CD4-positive, CD25-positive, alpha-beta regulatory T cell (primary cell): ENCODE results near the gene LIPF. TPM values are rescaled to one million over a fixed set of nuclear protein-coding genes. Genes with fewer than 3 reads are reported as not detected.

Source experiments
- ATAC-seq, 2 donors: fragments of 150-1000 bp; cut with Tn5 transposase; one replicate each; pipeline ENCODE4 v1.10.0; 2021; ENCODE audit warnings: low read depth in 2 of 2, moderate number of reproducible peaks in 2 of 2, moderate library complexity in 1 of 2
- DNase-seq, 3 donors: peaks; one replicate each; pipeline versions ENCODE4 v3.0.0 to v3.0.0-alpha.2; 2012 to 2022; ENCODE audit warnings: mixed read lengths in 1 of 3
- H3K27ac ChIP-seq: one replicate; pipeline ENCODE4 v1.7.0; 2013; ENCODE audit warnings: mild to moderate bottlenecking, low read length; ENCODE audit not compliant: insufficient read depth, poor library complexity, severe bottlenecking
- H3K27me3 ChIP-seq: one replicate; pipeline ENCODE4 v1.7.0; 2013; ENCODE audit warnings: low read length; ENCODE audit not compliant: control insufficient read depth, insufficient read depth
- H3K36me3 ChIP-seq: one replicate; pipeline ENCODE4 v1.7.0; 2013; ENCODE audit warnings: mild to moderate bottlenecking, low read length, moderate library complexity; ENCODE audit not compliant: control insufficient read depth, insufficient read depth
- H3K4me1 ChIP-seq: 2 replicates; pipeline ENCODE4 v1.7.0; 2013; ENCODE audit warnings: mild to moderate bottlenecking, low read length; ENCODE audit not compliant: insufficient read depth, control insufficient read depth, poor library complexity, severe bottlenecking
- H3K4me3 ChIP-seq: one replicate; pipeline ENCODE4 v1.7.0; 2013; ENCODE audit warnings: low read depth, mild to moderate bottlenecking, low read length, moderate library complexity
- H3K9me3 ChIP-seq, 2 experiments: 1 replicate in 1 of 2; 2 replicates in 1 of 2; pipeline ENCODE4 v1.7.0; 2013; ENCODE audit warnings: low read length in 2 of 2, mild to moderate bottlenecking in 1 of 2, moderate library complexity in 1 of 2; ENCODE audit not compliant: control insufficient read depth in 2 of 2
- H3K27ac Mint-ChIP-seq, 3 donors: one replicate each; pipeline ENCODE4 v1.8.0; 2020 to 2022; ENCODE audit warnings: mild to moderate bottlenecking in 3 of 3, mixed read lengths in 3 of 3, moderate library complexity in 2 of 3
- H3K27me3 Mint-ChIP-seq: one replicate; pipeline ENCODE4 v1.8.0; 2022; ENCODE audit warnings: mild to moderate bottlenecking, mixed read lengths
- H3K36me3 Mint-ChIP-seq: one replicate; pipeline ENCODE4 v1.8.0; 2020; ENCODE audit warnings: mixed read lengths
- H3K4me1 Mint-ChIP-seq, 4 donors: one replicate each; pipeline ENCODE4 v1.8.0; 2020 to 2022; ENCODE audit warnings: mixed read lengths in 4 of 4, mild to moderate bottlenecking in 1 of 4
- H3K4me3 Mint-ChIP-seq, 4 donors: one replicate each; pipeline ENCODE4 v1.8.0; 2020 to 2022; ENCODE audit warnings: mild to moderate bottlenecking in 4 of 4, mixed read lengths in 4 of 4, moderate library complexity in 3 of 4
- H3K9me3 Mint-ChIP-seq, 7 donors: one replicate each; pipeline ENCODE4 v1.8.0; 2020 to 2022; ENCODE audit warnings: mixed read lengths in 7 of 7, mild to moderate bottlenecking in 3 of 7, moderate library complexity in 2 of 7
- polyA plus RNA-seq, 4 donors: library from polyadenylated mRNA; unstranded; fragments of 300-500 nt; fragmentation: Illumina TruSeq; gene quantifications; one replicate each; pipeline ENCODE4 v1.2.3, GENCODE V29; 2021
- total RNA-seq: library from RNA; stranded (reverse); gene quantifications from one replicate; pipeline ENCODE4 v1.2.3, GENCODE V29; 2022

LIPF gene
- total and polyA plus RNA-seq, 5 donors from 2014 or later, result not detected

GRCh38 chr10:88640186-88640585, 24.1 kb upstream of the LIPF start:
- no peak overlapping the region for H3K27ac Mint-ChIP-seq
- DNase-seq (no peak), ATAC-seq (no peak)
- no peak overlapping the region for H3K4me3 Mint-ChIP-seq
- H3K4me1 Mint-ChIP-seq, result no peaks in the 10 kb centered on the region
- peaks cover 18% of the 10 kb centered on the region for H3K27me3 ChIP-seq
- no peaks in the 10 kb centered on the region for H3K36me3 Mint-ChIP-seq
- no peaks in the 10 kb centered on the region for H3K4me1 ChIP-seq
- H3K27me3 Mint-ChIP-seq, result peaks cover 24% of the 10 kb centered on the region
- H3K9me3 ChIP-seq, result peaks cover 0 to 2% of the 10 kb centered on the region in 2 experiments
- no peak overlapping the region for H3K4me3 ChIP-seq
- no peaks in the 10 kb centered on the region for H3K36me3 ChIP-seq
- no peak overlapping the region for H3K27ac ChIP-seq
- peaks cover 0 to 7% (median 2%) of the 10 kb centered on the region in 7 donors for H3K9me3 Mint-ChIP-seq

GRCh38 chr10:88642209-88642608, 22.0 kb upstream of the LIPF start:
- Mint-ChIP-seq H3K4me3 (no peak overlapping the region), H3K27ac (no peak overlapping the region), H3K27me3 (peaks cover 14% of the 10 kb centered on the region), H3K9me3 (peaks cover 0 to 5% (median 0%) of the 10 kb centered on the region in 7 donors), H3K4me1 (no peaks in the 10 kb centered on the region), H3K36me3 (no peaks in the 10 kb centered on the region)
- H3K9me3 ChIP-seq, result peaks cover 0 to 2% of the 10 kb centered on the region in 2 experiments
- no peak overlapping the region for H3K4me3 ChIP-seq
- H3K36me3 ChIP-seq, result no peaks in the 10 kb centered on the region
- H3K27me3 ChIP-seq, result peaks cover 17% of the 10 kb centered on the region
- H3K27ac ChIP-seq, result no peak overlapping the region
- no peak for ATAC-seq
- no peaks in the 10 kb centered on the region for H3K4me1 ChIP-seq
- no peak for DNase-seq

DNA sequence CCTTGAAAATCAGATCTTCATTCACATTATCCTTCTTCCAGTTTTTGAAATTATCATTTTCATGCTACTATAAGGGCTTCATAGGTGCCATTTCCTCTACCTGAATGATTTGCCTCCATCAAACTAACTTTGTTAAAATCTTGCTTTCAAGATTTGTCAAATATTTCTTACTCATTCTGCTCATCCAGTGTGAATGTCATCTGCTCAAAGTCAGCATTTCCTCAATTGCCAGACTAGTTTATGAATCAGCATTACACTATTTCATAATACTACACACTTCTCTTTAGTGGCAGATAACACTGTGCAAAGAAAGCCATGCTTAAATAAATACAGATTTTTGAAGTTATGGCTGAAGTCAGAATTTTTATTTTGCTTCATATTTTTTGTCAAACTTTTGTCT, 21.3 kb upstream of the LIPF start:
- Histone ChIP-seq H3K27ac (no peak overlapping the region), H3K9me3 (peaks cover 0 to under 1% of the 10 kb centered on the region in 2 experiments), H3K4me3 (no peak overlapping the region), H3K4me1 (no peaks in the 10 kb centered on the region), H3K27me3 (peaks cover 12% of the 10 kb centered on the region), H3K36me3 (no peaks in the 10 kb centered on the region)
- Mint-ChIP-seq H3K4me3 (no peak overlapping the region), H3K4me1 (no peaks in the 10 kb centered on the region), H3K27me3 (peaks cover 11% of the 10 kb centered on the region), H3K36me3 (no peaks in the 10 kb centered on the region), H3K9me3 (peaks cover 0 to 5% (median 0%) of the 10 kb centered on the region in 7 donors), H3K27ac (no peak overlapping the region)
- no peak for ATAC-seq
- peak in 1 of 3 donors; percentile 3 for DNase-seq

DNA sequence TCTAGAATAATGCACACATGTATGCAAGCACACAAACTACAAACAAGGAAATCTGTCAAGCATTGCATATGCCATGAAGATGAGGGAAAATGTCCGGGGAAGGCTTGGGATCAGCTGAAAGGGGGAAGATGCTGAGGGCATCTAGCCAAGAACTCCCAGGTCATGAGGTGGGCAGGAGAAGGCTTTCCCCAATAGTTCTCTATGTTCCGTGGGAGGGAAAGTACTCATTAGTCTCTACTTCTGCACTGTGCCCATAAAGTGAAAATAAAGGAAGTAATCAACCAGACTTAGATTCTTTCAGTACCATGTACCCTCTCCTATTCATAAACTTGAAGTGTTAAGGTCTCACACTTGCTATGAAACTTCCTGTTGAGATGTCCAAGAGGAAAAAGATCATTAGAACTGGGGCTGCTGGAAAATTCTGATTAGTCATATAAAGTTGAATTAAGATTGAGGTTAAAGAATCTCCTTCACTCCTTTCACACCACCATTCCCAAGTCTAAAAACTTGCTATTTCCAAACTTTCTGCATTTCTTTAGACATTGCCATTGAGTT, 17.1 kb upstream of the LIPF start:
- Histone ChIP-seq H3K9me3 (no peaks in the 10 kb centered on the region), H3K27ac (no peak overlapping the region), H3K36me3 (no peaks in the 10 kb centered on the region), H3K4me3 (no peak overlapping the region), H3K4me1 (no peaks in the 10 kb centered on the region), H3K27me3 (peaks cover 5% of the 10 kb centered on the region)
- no peaks in the 10 kb centered on the region for H3K9me3 Mint-ChIP-seq
- no peaks in the 10 kb centered on the region for H3K4me1 Mint-ChIP-seq
- H3K27ac Mint-ChIP-seq, result no peak overlapping the region
- H3K27me3 Mint-ChIP-seq, result peaks cover 5% of the 10 kb centered on the region
- H3K36me3 Mint-ChIP-seq, result no peaks in the 10 kb centered on the region
- no peak overlapping the region for H3K4me3 Mint-ChIP-seq
- DNase-seq (no peak), ATAC-seq (no peak)

DNA sequence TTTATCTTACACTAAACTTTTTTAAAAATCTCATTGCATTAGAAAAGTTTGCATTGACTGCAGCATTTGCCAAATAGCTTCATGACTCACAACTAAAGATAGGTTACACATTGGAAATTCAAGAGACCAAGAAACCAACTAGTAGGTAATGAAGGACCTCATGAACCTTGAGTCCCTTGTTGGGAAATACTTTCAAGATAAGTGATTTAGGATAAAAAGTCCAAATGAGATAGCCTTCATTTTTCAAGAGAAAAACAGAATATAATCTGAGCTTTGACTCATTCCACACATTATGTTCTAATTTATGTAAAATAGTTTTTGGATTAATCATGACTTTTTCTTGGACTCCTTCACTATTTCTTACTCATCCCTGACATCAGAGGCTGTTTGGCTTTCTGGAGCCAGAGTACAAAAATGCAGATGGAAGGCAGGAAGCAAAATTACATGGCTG, 13.1 kb upstream of the LIPF start:
- DNase-seq (no peak), ATAC-seq (no peak)
- no peaks in the 10 kb centered on the region for H3K9me3 Mint-ChIP-seq
- H3K4me3 Mint-ChIP-seq, result no peak overlapping the region
- H3K27me3 ChIP-seq, result no peaks in the 10 kb centered on the region
- H3K36me3 ChIP-seq, result no peaks in the 10 kb centered on the region
- H3K27ac ChIP-seq, result no peak overlapping the region
- H3K27ac Mint-ChIP-seq, result no peak overlapping the region
- H3K4me1 ChIP-seq, result no peaks in the 10 kb centered on the region
- H3K4me1 Mint-ChIP-seq, result no peaks in the 10 kb centered on the region
- H3K9me3 ChIP-seq, result no peaks in the 10 kb centered on the region
- peaks cover 17% of the 10 kb centered on the region for H3K27me3 Mint-ChIP-seq
- H3K4me3 ChIP-seq, result no peak overlapping the region
- no peaks in the 10 kb centered on the region for H3K36me3 Mint-ChIP-seq

DNA sequence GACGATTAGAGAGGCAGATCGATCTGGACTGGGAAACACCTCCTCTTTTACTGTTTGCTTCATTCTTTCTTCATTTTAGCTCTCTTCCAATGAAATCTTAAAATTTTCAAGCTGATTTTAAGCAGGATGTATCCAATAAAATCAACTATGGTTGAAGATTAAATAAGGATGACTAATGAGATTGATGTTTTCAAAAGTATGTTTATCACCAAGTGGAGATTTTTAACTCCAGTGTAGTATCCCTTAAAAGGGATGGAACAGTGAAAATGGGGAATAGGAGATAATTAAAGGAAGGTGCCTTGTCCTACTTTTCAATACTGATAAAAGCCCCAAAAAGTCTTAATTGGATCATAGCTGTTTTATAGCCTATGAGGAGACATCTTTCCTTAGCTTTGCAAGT, 11.6 kb upstream of the LIPF start:
- Histone ChIP-seq H3K4me1 (no peaks in the 10 kb centered on the region), H3K27me3 (no peaks in the 10 kb centered on the region), H3K4me3 (no peak overlapping the region), H3K9me3 (no peaks in the 10 kb centered on the region), H3K27ac (no peak overlapping the region), H3K36me3 (no peaks in the 10 kb centered on the region)
- Mint-ChIP-seq H3K36me3 (no peaks in the 10 kb centered on the region), H3K4me1 (no peaks in the 10 kb centered on the region), H3K4me3 (no peak overlapping the region), H3K27me3 (peaks cover 21% of the 10 kb centered on the region), H3K27ac (no peak overlapping the region), H3K9me3 (peaks cover 0 to 2% (median 0%) of the 10 kb centered on the region in 7 donors)
- ATAC-seq (no peak), DNase-seq (no peak)

- Mint-ChIP-seq H3K4me1 (no peaks in the 10 kb centered on the region), H3K27me3 (peaks cover 16% of the 10 kb centered on the region), H3K4me3 (no peak overlapping the region), H3K36me3 (no peaks in the 10 kb centered on the region), H3K9me3 (peaks cover 0 to 2% (median 0%) of the 10 kb centered on the region in 7 donors), H3K27ac (no peak overlapping the region)
- H3K9me3 ChIP-seq, result no peaks in the 10 kb centered on the region
- no peaks in the 10 kb centered on the region for H3K4me1 ChIP-seq
- ATAC-seq, result no peak
- no peak for DNase-seq
- no peak overlapping the region for H3K27ac ChIP-seq
- H3K27me3 ChIP-seq, result peaks cover 2% of the 10 kb centered on the region
- H3K4me3 ChIP-seq, result no peak overlapping the region
- no peaks in the 10 kb centered on the region for H3K36me3 ChIP-seq
These were observed 6.3 kb upstream of the LIPF start for GRCh38 chr10:88657901-88658300.
